A673 (cell line): ENCODE results near the gene NCEH1. TPM values are rescaled to one million over a fixed set of nuclear protein-coding genes. Genes with fewer than 3 reads are reported as not detected.
"Not testable (repeated sequence)": the region's sequence is repeated elsewhere in the genome, so short reads cannot be mapped to it uniquely, and the experiment has no call there.

Experiments used
- BruUV-seq: library from RNA; stranded (reverse); fragments of 400-500 nt; replicated peaks from 2 replicates; lab custom pipeline; 2021; lab: Mats Ljungman, UMichigan
- CTCF ChIA-PET: fragments of 300-600 bp; sonication (Branson Sonifier 250); formaldehyde crosslinking; loops from one replicate; lab custom pipeline; 2022; ENCODE audit warnings: antibody characterized with exemption; lab: Charles Lee
- POLR2A ChIA-PET: fragments of 300-600 bp; sonication (Branson Sonifier 250); formaldehyde crosslinking; loops from one replicate; lab custom pipeline; 2022; ENCODE audit warnings: antibody characterized with exemption; ENCODE audit not compliant: low non-redundant PET; lab: Charles Lee
- DNase-seq: peaks from one replicate; pipeline ENCODE4 v3.0.0-alpha.2; 2015; ENCODE audit warnings: low spot score
- H3K27ac ChIP-seq: fragments of 200-600 bp; sonication (generic); 2 replicates; pipeline ENCODE4 v1.5.1; 2016; ENCODE audit warnings: mixed run types, low read depth, mild to moderate bottlenecking, mixed read lengths, antibody characterized with exemption, low read length; ENCODE audit not compliant: poor library complexity, severe bottlenecking
- H3K27me3 ChIP-seq: fragments of 200-600 bp; sonication (generic); replicated peaks from 2 replicates; pipeline ENCODE4 v1.6.1; 2017; ENCODE audit warnings: mixed run types, low read depth, mild to moderate bottlenecking, mixed read lengths, antibody characterized with exemption, low read length; ENCODE audit not compliant: insufficient read depth, poor library complexity
- H3K36me3 ChIP-seq: fragments of 200-600 bp; sonication (generic); 2 replicates; pipeline ENCODE4 v1.6.1; 2016; ENCODE audit warnings: mixed run types, mild to moderate bottlenecking, mixed read lengths, antibody characterized with exemption, low read length; ENCODE audit not compliant: insufficient read depth, poor library complexity, severe bottlenecking
- H3K4me1 ChIP-seq: fragments of 200-600 bp; sonication (generic); 2 replicates; pipeline ENCODE4 v1.6.1; 2017; ENCODE audit warnings: mixed run types, mild to moderate bottlenecking, mixed read lengths, antibody characterized with exemption, low read length; ENCODE audit not compliant: insufficient read depth, poor library complexity, severe bottlenecking
- H3K4me3 ChIP-seq: fragments of 200-600 bp; sonication (generic); 2 replicates; pipeline ENCODE4 v1.5.1; 2016; ENCODE audit warnings: low read depth, mixed run types, mild to moderate bottlenecking, mixed read lengths, low read length; ENCODE audit not compliant: poor library complexity, severe bottlenecking
- H3K9me3 ChIP-seq: fragments of 200-600 bp; sonication (generic); 2 replicates; pipeline ENCODE4 v1.6.1; 2016; ENCODE audit warnings: mixed run types, low read depth, mild to moderate bottlenecking, mixed read lengths, antibody characterized with exemption, low read length; ENCODE audit not compliant: poor library complexity, severe bottlenecking
- EZH2 ChIP-seq: fragments of 200-600 bp; sonication (generic); IDR thresholded peaks from 2 replicates; pipeline ENCODE4 v1.6.1; 2017; ENCODE audit warnings: borderline replicate concordance, low read depth, mild to moderate bottlenecking, mixed read lengths, antibody characterized with exemption, low read length; ENCODE audit not compliant: poor library complexity, severe bottlenecking
- intact Hi-C: fragments of 100-400 bp; cut with micrococcal nuclease; formaldehyde crosslinking; loops from one replicate; pipeline ENCODE4 v1.10.0; 2022; ENCODE audit not compliant: unreplicated experiment
- total RNA-seq: library from RNA; stranded (reverse); gene quantifications from 2 replicates; pipeline ENCODE4 v1.2.3, GENCODE V29; 2021
- TF ChIP-seq, protein P1 (sequence below): fragments of 300-800, 200-600 bp; sonication (generic); conservative IDR thresholded peaks from 2 replicates; pipeline ENCODE4 v1.5.1; 2017; ENCODE audit warnings: low read depth, mild to moderate bottlenecking, antibody characterized with exemption, low read length, moderate library complexity, mixed read lengths

The NCEH1 gene
- total RNA-seq, 1 experiment from 2014 or later: 3.5 TPM

DNA sequence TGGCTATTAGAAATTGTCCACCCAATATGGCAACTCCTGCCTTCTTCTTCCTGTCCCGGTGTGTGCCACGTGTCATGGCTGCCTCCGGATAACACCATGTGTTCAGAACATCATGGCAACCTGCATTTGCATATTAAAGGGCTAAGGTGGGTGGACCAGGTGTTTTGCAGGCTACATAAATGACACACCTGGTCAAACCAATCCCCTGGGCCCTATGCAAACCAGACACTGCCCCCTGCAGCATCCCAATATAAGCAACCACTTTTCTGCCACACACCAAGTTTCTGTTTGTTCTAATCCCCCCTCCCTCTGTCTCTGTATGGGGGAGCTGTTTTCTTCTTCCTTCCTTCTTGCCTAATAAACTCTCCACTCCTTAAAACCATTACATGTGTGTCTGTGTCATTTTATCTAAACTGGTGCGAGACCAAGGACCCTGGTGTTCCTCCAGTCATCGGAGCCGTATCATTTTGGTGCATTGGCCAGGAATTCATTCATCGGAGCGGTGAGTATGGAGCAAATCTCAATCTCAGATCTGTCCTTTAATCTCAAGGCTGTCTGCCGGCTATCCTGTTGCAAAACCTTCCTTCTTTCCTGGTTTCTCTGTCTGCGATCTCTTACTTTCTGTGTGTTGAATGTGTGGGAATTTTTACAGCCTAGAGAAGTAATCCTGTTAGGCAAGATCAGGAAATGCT lies 44.5 kb downstream of the NCEH1 start:
- no peak overlapping the region for H3K4me3 ChIP-seq
- no peaks in the 10 kb centered on the region for H3K27me3 ChIP-seq
- DNase-seq: no peak
- no peak overlapping the region for H3K27ac ChIP-seq
- no peaks in the 10 kb centered on the region for H3K9me3 ChIP-seq
- ChIA-PET POLR2A (no interaction called here), CTCF (interaction anchor here (0.6 to 3.8 kb wide), 4 partner anchors 51 to 334 kb away, joined by 3 to 17 read pairs (median 3); no protein-coding TSS in a partner anchor)
- no peaks in the 10 kb centered on the region for H3K4me1 ChIP-seq
- intact Hi-C loops: loop anchor here (5.0 kb wide), 1 partner anchor 334 kb away; no protein-coding TSS in a partner anchor
- no TSS peak for BruUV-seq
- H3K36me3 ChIP-seq: no peaks in the 10 kb centered on the region
- TF ChIP-seq, protein P1, sequence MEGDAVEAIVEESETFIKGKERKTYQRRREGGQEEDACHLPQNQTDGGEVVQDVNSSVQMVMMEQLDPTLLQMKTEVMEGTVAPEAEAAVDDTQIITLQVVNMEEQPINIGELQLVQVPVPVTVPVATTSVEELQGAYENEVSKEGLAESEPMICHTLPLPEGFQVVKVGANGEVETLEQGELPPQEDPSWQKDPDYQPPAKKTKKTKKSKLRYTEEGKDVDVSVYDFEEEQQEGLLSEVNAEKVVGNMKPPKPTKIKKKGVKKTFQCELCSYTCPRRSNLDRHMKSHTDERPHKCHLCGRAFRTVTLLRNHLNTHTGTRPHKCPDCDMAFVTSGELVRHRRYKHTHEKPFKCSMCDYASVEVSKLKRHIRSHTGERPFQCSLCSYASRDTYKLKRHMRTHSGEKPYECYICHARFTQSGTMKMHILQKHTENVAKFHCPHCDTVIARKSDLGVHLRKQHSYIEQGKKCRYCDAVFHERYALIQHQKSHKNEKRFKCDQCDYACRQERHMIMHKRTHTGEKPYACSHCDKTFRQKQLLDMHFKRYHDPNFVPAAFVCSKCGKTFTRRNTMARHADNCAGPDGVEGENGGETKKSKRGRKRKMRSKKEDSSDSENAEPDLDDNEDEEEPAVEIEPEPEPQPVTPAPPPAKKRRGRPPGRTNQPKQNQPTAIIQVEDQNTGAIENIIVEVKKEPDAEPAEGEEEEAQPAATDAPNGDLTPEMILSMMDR: no peak
- TF ChIP-seq EZH2: no peak

DNA sequence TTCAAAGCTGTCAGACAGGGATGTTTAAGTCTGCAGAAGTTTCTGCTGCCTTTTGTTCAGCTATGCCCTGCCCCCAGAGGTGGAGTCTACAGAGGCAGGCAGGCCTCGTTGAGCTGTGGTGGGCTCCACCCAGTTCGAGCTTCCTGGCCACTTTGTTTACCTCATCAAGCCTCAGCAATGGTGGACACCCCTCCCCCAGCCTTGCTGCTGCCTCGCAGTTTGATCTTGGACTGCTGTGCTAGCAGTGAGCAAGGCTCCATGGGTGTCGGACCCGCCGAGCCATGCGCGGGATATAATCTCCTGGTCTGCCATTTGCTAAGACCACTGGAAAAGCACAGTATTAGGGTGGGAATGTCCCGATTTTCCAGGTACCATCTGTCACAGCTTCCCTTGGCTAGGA lies 45.4 kb downstream of the NCEH1 start:
- H3K4me1 ChIP-seq, H3K4me3 ChIP-seq, POLR2A ChIA-PET, H3K9me3 ChIP-seq, BruUV-seq, H3K36me3 ChIP-seq, DNase-seq, H3K27me3 ChIP-seq, H3K27ac ChIP-seq: not testable (repeated sequence)
- intact Hi-C loops: loop anchor here (5.0 kb wide), 1 partner anchor 333 kb away; no protein-coding TSS in a partner anchor
- CTCF ChIA-PET: interaction anchor here (0.6 kb wide), 1 partner anchor 73 kb away, joined by 3 read pairs; no protein-coding TSS in a partner anchor

- H3K27ac ChIP-seq, DNase-seq, POLR2A ChIA-PET, CTCF ChIA-PET, H3K36me3 ChIP-seq, H3K27me3 ChIP-seq, H3K4me1 ChIP-seq, H3K9me3 ChIP-seq, intact Hi-C loops, H3K4me3 ChIP-seq, BruUV-seq: not testable (repeated sequence)
These were observed 50.4 kb downstream of the NCEH1 start for GRCh38 chr3:172660421-172660820.

- H3K27me3 ChIP-seq: no peaks in the 10 kb centered on the region
- TF ChIP-seq, protein P1: no peak
- no peak for TF ChIP-seq EZH2
- ChIA-PET CTCF (no interaction called here), POLR2A (no interaction called here)
- H3K36me3 ChIP-seq: no peaks in the 10 kb centered on the region
- H3K27ac ChIP-seq: no peak overlapping the region
- no TSS peak for BruUV-seq
- intact Hi-C loops: no loop called here
- DNase-seq: no peak
- no peaks in the 10 kb centered on the region for H3K4me1 ChIP-seq
- no peaks in the 10 kb centered on the region for H3K9me3 ChIP-seq
- H3K4me3 ChIP-seq: no peak overlapping the region
These were observed 51.4 kb downstream of the NCEH1 start for GRCh38 chr3:172659246-172660002.
